K562 (cell line): Measurements from ENCODE around the gene MRPL48. TPM values are rescaled to one million over a fixed set of nuclear protein-coding genes. Genes with fewer than 3 reads are reported as not detected.

ENCODE experiments used
- HDAC6 ChIP-seq: IDR thresholded peaks from 2 replicates; pipeline ENCODE4 v1.6.1; 2012; ENCODE audit warnings: low read depth, mild to moderate bottlenecking, control low read depth, inconsistent platforms, low read length, moderate library complexity
- RBM25 ChIP-seq: fragments of 200-400 bp; formaldehyde crosslinking; IDR thresholded peaks from 2 replicates; pipeline ENCODE4 v1.6.1; 2018; ENCODE audit warnings: low read length, low read depth, moderate library complexity; ENCODE audit not compliant: severe bottlenecking
- TCF7 ChIP-seq: sonication (generic); IDR thresholded peaks from 2 replicates; pipeline ENCODE4 v1.6.1; 2016; ENCODE audit warnings: antibody characterized with exemption, borderline replicate concordance
- polyA plus RNA-seq, 8 experiments: library from polyadenylated mRNA; depleted of rRNA in 4 of 8; stranded (reverse) in 5 of 8; unstranded in 3 of 8; fragments of >200 nt; fragmentation: Nextera tagmentation in 2 of 8; fragmentation: Illumina TruSeq in 1 of 8; extraction: Ambion mirVana in 2 of 8; extraction: Trizol in 1 of 8; gene quantifications; 2 replicates each; pipeline versions ENCODE4 v1.2.1 to v1.2.3, GENCODE V29; 2011 to 2014; ENCODE audit warnings: inconsistent platforms in 1 of 8, missing spikeins in 1 of 8
- total RNA-seq, 7 experiments: library from RNA; depleted of rRNA in 6 of 7; stranded (reverse); fragments of >200 nt in 6 of 7; fragmentation: Illumina TruSeq in 2 of 7; extraction: Trizol in 2 of 7; gene quantifications; 2 replicates each; pipeline versions ENCODE4 v1.2.1 to v1.2.3, GENCODE V29; 2011 to 2021; ENCODE audit warnings: low replicate concordance in 1 of 7
- TF ChIP-seq, protein P1 (sequence below): fragments of 200-600 bp; sonication (generic); IDR thresholded peaks from one replicate; pipeline ENCODE4 v1.6.1; 2012; ENCODE audit warnings: mild to moderate bottlenecking, low read depth, low read length, inconsistent platforms
- TF ChIP-seq, protein P2 (sequence below), 2 experiments: fragments of 450-650 bp in 1 of 2; IDR thresholded peaks; 2 replicates each; pipeline ENCODE4 v1.6.1; 2011 to 2017; ENCODE audit warnings: low read depth in 2 of 2, antibody characterized with exemption in 1 of 2, borderline replicate concordance in 1 of 2, low read length in 1 of 2, mild to moderate bottlenecking in 1 of 2, mixed read lengths in 1 of 2; ENCODE audit not compliant: control insufficient read depth in 1 of 2
- TF ChIP-seq, protein P3 (sequence below): sonication (generic); formaldehyde crosslinking; IDR thresholded peaks from 2 replicates; pipeline ENCODE4 v1.8.0; 2022; ENCODE audit warnings: mild to moderate bottlenecking, missing genetic modification reagents
- TF ChIP-seq, protein P4 (sequence below): sonication (generic); formaldehyde crosslinking; IDR thresholded peaks from 2 replicates; pipeline ENCODE4 v1.8.1; 2023; ENCODE audit warnings: mild to moderate bottlenecking, missing genetic modification reagents

MRPL48 gene
- total and polyA plus RNA-seq, 9 of the 15 experiments (the other 6 are each of a cell fraction or from before 2014, with no cell fraction given) = 66.0 to 237 (median 104) TPM

DNA sequence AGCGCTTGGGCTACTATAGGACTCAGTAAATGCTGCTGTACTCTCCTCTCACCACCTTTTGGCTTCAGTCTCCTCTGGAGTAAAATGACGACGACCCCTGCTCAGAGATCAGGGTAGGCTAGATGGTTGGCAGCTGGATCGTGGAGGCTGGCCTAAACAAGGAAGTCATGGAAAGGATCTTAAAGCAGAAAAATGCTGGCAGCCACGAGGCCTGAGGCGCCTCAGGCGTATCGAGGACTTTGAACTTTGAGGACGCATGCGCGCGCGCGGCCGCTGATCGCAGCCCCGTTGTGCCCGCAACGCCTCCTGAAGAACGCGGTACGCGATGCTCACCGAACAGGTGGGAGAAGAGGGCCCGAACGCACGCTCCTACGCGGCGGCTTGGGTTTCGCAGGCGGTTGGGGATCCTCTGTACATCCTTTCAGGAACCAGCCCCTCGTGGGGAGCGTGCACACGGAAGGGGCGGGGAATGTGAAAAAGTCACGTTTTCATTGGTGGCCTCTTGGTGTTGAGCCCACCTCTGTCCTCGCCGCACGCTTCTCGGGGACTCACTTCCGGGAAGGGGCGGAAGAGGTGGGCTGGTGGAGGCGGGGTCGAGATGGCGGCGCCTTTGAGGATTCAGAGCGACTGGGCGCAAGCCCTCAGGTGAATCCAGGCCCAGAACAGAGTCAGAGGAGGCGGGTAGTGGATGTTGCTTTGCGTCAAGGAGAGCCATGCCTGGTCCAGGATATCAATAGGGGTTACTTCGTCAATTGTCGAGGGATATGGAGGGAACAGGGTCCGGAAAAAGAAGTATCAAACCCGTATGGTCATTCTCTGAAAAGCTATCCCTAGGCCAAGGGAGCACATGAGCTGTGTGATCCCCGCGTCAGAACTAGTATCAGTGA lies 89.0 kb downstream of the MRPL48 start, which contains the start of the genes COA4 and PAAF1 (continued):
- TF ChIP-seq, protein P1, sequence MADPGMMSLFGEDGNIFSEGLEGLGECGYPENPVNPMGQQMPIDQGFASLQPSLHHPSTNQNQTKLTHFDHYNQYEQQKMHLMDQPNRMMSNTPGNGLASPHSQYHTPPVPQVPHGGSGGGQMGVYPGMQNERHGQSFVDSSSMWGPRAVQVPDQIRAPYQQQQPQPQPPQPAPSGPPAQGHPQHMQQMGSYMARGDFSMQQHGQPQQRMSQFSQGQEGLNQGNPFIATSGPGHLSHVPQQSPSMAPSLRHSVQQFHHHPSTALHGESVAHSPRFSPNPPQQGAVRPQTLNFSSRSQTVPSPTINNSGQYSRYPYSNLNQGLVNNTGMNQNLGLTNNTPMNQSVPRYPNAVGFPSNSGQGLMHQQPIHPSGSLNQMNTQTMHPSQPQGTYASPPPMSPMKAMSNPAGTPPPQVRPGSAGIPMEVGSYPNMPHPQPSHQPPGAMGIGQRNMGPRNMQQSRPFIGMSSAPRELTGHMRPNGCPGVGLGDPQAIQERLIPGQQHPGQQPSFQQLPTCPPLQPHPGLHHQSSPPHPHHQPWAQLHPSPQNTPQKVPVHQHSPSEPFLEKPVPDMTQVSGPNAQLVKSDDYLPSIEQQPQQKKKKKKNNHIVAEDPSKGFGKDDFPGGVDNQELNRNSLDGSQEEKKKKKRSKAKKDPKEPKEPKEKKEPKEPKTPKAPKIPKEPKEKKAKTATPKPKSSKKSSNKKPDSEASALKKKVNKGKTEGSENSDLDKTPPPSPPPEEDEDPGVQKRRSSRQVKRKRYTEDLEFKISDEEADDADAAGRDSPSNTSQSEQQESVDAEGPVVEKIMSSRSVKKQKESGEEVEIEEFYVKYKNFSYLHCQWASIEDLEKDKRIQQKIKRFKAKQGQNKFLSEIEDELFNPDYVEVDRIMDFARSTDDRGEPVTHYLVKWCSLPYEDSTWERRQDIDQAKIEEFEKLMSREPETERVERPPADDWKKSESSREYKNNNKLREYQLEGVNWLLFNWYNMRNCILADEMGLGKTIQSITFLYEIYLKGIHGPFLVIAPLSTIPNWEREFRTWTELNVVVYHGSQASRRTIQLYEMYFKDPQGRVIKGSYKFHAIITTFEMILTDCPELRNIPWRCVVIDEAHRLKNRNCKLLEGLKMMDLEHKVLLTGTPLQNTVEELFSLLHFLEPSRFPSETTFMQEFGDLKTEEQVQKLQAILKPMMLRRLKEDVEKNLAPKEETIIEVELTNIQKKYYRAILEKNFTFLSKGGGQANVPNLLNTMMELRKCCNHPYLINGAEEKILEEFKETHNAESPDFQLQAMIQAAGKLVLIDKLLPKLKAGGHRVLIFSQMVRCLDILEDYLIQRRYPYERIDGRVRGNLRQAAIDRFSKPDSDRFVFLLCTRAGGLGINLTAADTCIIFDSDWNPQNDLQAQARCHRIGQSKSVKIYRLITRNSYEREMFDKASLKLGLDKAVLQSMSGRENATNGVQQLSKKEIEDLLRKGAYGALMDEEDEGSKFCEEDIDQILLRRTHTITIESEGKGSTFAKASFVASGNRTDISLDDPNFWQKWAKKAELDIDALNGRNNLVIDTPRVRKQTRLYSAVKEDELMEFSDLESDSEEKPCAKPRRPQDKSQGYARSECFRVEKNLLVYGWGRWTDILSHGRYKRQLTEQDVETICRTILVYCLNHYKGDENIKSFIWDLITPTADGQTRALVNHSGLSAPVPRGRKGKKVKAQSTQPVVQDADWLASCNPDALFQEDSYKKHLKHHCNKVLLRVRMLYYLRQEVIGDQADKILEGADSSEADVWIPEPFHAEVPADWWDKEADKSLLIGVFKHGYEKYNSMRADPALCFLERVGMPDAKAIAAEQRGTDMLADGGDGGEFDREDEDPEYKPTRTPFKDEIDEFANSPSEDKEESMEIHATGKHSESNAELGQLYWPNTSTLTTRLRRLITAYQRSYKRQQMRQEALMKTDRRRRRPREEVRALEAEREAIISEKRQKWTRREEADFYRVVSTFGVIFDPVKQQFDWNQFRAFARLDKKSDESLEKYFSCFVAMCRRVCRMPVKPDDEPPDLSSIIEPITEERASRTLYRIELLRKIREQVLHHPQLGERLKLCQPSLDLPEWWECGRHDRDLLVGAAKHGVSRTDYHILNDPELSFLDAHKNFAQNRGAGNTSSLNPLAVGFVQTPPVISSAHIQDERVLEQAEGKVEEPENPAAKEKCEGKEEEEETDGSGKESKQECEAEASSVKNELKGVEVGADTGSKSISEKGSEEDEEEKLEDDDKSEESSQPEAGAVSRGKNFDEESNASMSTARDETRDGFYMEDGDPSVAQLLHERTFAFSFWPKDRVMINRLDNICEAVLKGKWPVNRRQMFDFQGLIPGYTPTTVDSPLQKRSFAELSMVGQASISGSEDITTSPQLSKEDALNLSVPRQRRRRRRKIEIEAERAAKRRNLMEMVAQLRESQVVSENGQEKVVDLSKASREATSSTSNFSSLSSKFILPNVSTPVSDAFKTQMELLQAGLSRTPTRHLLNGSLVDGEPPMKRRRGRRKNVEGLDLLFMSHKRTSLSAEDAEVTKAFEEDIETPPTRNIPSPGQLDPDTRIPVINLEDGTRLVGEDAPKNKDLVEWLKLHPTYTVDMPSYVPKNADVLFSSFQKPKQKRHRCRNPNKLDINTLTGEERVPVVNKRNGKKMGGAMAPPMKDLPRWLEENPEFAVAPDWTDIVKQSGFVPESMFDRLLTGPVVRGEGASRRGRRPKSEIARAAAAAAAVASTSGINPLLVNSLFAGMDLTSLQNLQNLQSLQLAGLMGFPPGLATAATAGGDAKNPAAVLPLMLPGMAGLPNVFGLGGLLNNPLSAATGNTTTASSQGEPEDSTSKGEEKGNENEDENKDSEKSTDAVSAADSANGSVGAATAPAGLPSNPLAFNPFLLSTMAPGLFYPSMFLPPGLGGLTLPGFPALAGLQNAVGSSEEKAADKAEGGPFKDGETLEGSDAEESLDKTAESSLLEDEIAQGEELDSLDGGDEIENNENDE = no peak
- TF ChIP-seq TCF7 (peak; percentile 97), RBM25 (no peak), HDAC6 (no peak)
- TF ChIP-seq, protein P2, sequence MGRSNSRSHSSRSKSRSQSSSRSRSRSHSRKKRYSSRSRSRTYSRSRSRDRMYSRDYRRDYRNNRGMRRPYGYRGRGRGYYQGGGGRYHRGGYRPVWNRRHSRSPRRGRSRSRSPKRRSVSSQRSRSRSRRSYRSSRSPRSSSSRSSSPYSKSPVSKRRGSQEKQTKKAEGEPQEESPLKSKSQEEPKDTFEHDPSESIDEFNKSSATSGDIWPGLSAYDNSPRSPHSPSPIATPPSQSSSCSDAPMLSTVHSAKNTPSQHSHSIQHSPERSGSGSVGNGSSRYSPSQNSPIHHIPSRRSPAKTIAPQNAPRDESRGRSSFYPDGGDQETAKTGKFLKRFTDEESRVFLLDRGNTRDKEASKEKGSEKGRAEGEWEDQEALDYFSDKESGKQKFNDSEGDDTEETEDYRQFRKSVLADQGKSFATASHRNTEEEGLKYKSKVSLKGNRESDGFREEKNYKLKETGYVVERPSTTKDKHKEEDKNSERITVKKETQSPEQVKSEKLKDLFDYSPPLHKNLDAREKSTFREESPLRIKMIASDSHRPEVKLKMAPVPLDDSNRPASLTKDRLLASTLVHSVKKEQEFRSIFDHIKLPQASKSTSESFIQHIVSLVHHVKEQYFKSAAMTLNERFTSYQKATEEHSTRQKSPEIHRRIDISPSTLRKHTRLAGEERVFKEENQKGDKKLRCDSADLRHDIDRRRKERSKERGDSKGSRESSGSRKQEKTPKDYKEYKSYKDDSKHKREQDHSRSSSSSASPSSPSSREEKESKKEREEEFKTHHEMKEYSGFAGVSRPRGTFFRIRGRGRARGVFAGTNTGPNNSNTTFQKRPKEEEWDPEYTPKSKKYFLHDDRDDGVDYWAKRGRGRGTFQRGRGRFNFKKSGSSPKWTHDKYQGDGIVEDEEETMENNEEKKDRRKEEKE (IDR thresholded peaks at IDR 0.05; ENCODE audit: borderline replicate concordance in 1 of 2, control insufficient read depth in 1 of 2, low read depth in 2 of 2, low read length in 1 of 2) = no peak
- TF ChIP-seq, protein P3, sequence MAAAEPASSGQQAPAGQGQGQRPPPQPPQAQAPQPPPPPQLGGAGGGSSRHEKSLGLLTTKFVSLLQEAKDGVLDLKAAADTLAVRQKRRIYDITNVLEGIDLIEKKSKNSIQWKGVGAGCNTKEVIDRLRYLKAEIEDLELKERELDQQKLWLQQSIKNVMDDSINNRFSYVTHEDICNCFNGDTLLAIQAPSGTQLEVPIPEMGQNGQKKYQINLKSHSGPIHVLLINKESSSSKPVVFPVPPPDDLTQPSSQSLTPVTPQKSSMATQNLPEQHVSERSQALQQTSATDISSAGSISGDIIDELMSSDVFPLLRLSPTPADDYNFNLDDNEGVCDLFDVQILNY = peak; percentile 72; the same call in 1 of the 2 replicates
- TF ChIP-seq, protein P4, sequence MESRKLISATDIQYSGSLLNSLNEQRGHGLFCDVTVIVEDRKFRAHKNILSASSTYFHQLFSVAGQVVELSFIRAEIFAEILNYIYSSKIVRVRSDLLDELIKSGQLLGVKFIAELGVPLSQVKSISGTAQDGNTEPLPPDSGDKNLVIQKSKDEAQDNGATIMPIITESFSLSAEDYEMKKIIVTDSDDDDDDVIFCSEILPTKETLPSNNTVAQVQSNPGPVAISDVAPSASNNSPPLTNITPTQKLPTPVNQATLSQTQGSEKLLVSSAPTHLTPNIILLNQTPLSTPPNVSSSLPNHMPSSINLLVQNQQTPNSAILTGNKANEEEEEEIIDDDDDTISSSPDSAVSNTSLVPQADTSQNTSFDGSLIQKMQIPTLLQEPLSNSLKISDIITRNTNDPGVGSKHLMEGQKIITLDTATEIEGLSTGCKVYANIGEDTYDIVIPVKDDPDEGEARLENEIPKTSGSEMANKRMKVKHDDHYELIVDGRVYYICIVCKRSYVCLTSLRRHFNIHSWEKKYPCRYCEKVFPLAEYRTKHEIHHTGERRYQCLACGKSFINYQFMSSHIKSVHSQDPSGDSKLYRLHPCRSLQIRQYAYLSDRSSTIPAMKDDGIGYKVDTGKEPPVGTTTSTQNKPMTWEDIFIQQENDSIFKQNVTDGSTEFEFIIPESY (CRISPR knock-in tag) = no peak
